HL-60 (cell line): Measurements from ENCODE around the gene HOXD13.

Experiments
- GABPA ChIP-seq: IDR thresholded peaks from 2 replicates; pipeline ENCODE4 v1.6.1; 2012; ENCODE audit warnings: low read depth
- POLR2AphosphoS5 ChIP-seq: IDR thresholded peaks from 2 replicates; pipeline ENCODE4 v1.6.1; 2012; ENCODE audit warnings: low read depth
- SPI1 ChIP-seq: IDR thresholded peaks from 2 replicates; pipeline ENCODE4 v1.6.1; 2012; ENCODE audit warnings: low read depth, mild to moderate bottlenecking, borderline replicate concordance
- TF ChIP-seq, protein P1 (sequence below): IDR thresholded peaks from 2 replicates; pipeline ENCODE4 v1.6.1; 2012; ENCODE audit warnings: low read depth; ENCODE audit not compliant: insufficient replicate concordance
- TF ChIP-seq, protein P2 (sequence below): IDR thresholded peaks from one replicate; pipeline ENCODE4 v1.5.1; 2011; ENCODE audit warnings: low read length, control low read depth, inconsistent platforms; ENCODE audit not compliant: insufficient read depth

DNA sequence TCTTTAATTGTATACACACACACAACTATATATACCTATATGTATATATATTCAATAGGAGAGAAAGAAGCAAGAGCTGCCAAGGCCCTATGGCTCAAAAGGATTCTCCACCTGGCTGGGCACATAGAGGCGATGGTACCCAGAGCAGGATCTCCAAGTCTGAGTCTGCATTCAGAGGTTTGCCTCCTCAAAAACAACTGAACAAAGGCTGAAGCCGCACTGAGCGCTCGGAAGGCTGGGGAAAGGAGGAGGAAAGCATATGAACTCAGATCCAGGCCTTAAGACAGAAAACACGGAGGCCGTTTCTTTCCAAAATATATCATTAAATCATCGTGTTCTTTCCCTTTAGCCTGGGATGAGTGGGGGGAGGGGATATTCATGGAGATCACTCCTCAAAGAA, 10.7 kb downstream of the HOXD13 start:
- TF ChIP-seq, protein P1, sequence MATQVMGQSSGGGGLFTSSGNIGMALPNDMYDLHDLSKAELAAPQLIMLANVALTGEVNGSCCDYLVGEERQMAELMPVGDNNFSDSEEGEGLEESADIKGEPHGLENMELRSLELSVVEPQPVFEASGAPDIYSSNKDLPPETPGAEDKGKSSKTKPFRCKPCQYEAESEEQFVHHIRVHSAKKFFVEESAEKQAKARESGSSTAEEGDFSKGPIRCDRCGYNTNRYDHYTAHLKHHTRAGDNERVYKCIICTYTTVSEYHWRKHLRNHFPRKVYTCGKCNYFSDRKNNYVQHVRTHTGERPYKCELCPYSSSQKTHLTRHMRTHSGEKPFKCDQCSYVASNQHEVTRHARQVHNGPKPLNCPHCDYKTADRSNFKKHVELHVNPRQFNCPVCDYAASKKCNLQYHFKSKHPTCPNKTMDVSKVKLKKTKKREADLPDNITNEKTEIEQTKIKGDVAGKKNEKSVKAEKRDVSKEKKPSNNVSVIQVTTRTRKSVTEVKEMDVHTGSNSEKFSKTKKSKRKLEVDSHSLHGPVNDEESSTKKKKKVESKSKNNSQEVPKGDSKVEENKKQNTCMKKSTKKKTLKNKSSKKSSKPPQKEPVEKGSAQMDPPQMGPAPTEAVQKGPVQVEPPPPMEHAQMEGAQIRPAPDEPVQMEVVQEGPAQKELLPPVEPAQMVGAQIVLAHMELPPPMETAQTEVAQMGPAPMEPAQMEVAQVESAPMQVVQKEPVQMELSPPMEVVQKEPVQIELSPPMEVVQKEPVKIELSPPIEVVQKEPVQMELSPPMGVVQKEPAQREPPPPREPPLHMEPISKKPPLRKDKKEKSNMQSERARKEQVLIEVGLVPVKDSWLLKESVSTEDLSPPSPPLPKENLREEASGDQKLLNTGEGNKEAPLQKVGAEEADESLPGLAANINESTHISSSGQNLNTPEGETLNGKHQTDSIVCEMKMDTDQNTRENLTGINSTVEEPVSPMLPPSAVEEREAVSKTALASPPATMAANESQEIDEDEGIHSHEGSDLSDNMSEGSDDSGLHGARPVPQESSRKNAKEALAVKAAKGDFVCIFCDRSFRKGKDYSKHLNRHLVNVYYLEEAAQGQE, result no peak
- TF ChIP-seq, protein P2, sequence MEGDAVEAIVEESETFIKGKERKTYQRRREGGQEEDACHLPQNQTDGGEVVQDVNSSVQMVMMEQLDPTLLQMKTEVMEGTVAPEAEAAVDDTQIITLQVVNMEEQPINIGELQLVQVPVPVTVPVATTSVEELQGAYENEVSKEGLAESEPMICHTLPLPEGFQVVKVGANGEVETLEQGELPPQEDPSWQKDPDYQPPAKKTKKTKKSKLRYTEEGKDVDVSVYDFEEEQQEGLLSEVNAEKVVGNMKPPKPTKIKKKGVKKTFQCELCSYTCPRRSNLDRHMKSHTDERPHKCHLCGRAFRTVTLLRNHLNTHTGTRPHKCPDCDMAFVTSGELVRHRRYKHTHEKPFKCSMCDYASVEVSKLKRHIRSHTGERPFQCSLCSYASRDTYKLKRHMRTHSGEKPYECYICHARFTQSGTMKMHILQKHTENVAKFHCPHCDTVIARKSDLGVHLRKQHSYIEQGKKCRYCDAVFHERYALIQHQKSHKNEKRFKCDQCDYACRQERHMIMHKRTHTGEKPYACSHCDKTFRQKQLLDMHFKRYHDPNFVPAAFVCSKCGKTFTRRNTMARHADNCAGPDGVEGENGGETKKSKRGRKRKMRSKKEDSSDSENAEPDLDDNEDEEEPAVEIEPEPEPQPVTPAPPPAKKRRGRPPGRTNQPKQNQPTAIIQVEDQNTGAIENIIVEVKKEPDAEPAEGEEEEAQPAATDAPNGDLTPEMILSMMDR, result no peak
- no peak for TF ChIP-seq POLR2AphosphoS5
- TF ChIP-seq GABPA, result no peak
- no peak for TF ChIP-seq SPI1
